SK-N-SH treated with all-trans-retinoic acid at 6 μM for 48 hours (cell line): ENCODE data around the gene PLCD3.

ENCODE experiments used
- ATAC-seq: fragments of 200-7000 bp; cut with Tn5 transposase; 3 replicates; pipeline ENCODE4 v1.9.1; 2020; ENCODE audit warnings: mild to moderate bottlenecking, moderate library complexity
- ARNTL ChIP-seq: fragments of 450-650 bp; formaldehyde crosslinking; IDR thresholded peaks from 2 replicates; pipeline ENCODE4 v1.5.0; 2020; ENCODE audit warnings: low read depth, mild to moderate bottlenecking, moderate library complexity, borderline replicate concordance
- CREB5 ChIP-seq: fragments of 250-450 bp; sonication (Bioruptor Pico); IDR thresholded peaks from 2 replicates; pipeline ENCODE4 v1.5.1; 2020; ENCODE audit warnings: low read depth, mild to moderate bottlenecking, moderate library complexity
- CSRNP3 ChIP-seq: fragments of 250-450 bp; sonication (Bioruptor Pico); IDR thresholded peaks from 2 replicates; pipeline ENCODE4 v1.5.1; 2021; ENCODE audit warnings: mild to moderate bottlenecking, moderate library complexity
- ESRRG ChIP-seq: fragments of 250-450 bp; sonication (Bioruptor Pico); IDR thresholded peaks from 2 replicates; pipeline ENCODE4 v1.6.1; 2021; ENCODE audit warnings: mild to moderate bottlenecking
- GLIS3 ChIP-seq: fragments of 250-450 bp; sonication (Bioruptor Pico); IDR thresholded peaks from 2 replicates; pipeline ENCODE4 v1.5.0; 2020; ENCODE audit warnings: mild to moderate bottlenecking, moderate library complexity
- ISL1 ChIP-seq: fragments of 250-450 bp; sonication (Bioruptor Pico); IDR thresholded peaks from 2 replicates; pipeline ENCODE4 v2.1.2; 2022; ENCODE audit warnings: mild to moderate bottlenecking, moderate library complexity
- PATZ1 ChIP-seq: fragments of 250-450 bp; sonication (Bioruptor Pico); IDR thresholded peaks from 2 replicates; pipeline ENCODE4 v1.8.0; 2020; ENCODE audit warnings: mild to moderate bottlenecking, moderate library complexity, borderline replicate concordance
- POU6F1 ChIP-seq: fragments of 250-450 bp; sonication (Bioruptor Pico); IDR thresholded peaks from 2 replicates; pipeline ENCODE4 v1.8.0; 2021; ENCODE audit warnings: low read depth, mild to moderate bottlenecking, moderate library complexity, borderline replicate concordance
- PPARA ChIP-seq: fragments of 250-450 bp; sonication (Bioruptor Pico); IDR thresholded peaks from 2 replicates; pipeline ENCODE4 v1.5.0; 2020; ENCODE audit warnings: mild to moderate bottlenecking, borderline replicate concordance
- TOX ChIP-seq: fragments of 250-450 bp; sonication (Bioruptor Pico); IDR thresholded peaks from 2 replicates; pipeline ENCODE4 v1.8.0; 2021; ENCODE audit warnings: mild to moderate bottlenecking, moderate library complexity, borderline replicate concordance
- TSHZ2 ChIP-seq: fragments of 250-450 bp; sonication (Bioruptor Pico); IDR thresholded peaks from 2 replicates; pipeline ENCODE4 v1.5.0; 2020; ENCODE audit warnings: mild to moderate bottlenecking, moderate library complexity
- ZC3H10 ChIP-seq: fragments of 250-450 bp; sonication (Bioruptor Pico); IDR thresholded peaks from 2 replicates; pipeline ENCODE4 v1.5.1; 2021; ENCODE audit warnings: mild to moderate bottlenecking, moderate library complexity
- ZFP30 ChIP-seq: fragments of 450-650 bp; formaldehyde crosslinking; IDR thresholded peaks from 2 replicates; pipeline ENCODE4 v1.5.0; 2022; ENCODE audit warnings: mild to moderate bottlenecking, moderate library complexity
- ZNF565 ChIP-seq: fragments of 450-650 bp; formaldehyde crosslinking; conservative IDR thresholded peaks from 2 replicates; pipeline ENCODE4 v1.5.0; 2020; ENCODE audit warnings: low read depth, mild to moderate bottlenecking, moderate library complexity
- ZNF70 ChIP-seq: fragments of 450-650 bp; formaldehyde crosslinking; IDR thresholded peaks from 2 replicates; pipeline ENCODE4 v1.5.0; 2020; ENCODE audit warnings: mild to moderate bottlenecking, moderate library complexity
- ZNF8 ChIP-seq: fragments of 450-650 bp; formaldehyde crosslinking; IDR thresholded peaks from 2 replicates; pipeline ENCODE4 v1.5.0; 2020; ENCODE audit warnings: mild to moderate bottlenecking, moderate library complexity

The PLCD3 gene

GRCh38 chr17:45156242-45156641 lies 23.9 kb upstream of the PLCD3 start:
- no peak for ATAC-seq
- TF ChIP-seq GLIS3 (CRISPR knock-in tag) = no peak

GRCh38 chr17:45155483-45155882 lies 23.2 kb upstream of the PLCD3 start:
- no peak for ATAC-seq

GRCh38 chr17:45155029-45155428 lies 22.7 kb upstream of the PLCD3 start:
- no peak for TF ChIP-seq ZNF8 (CRISPR knock-in tag)
- TF ChIP-seq ZFP30 (CRISPR knock-in tag) = no peak
- TF ChIP-seq TSHZ2 (CRISPR knock-in tag) = no peak
- no peak for TF ChIP-seq ZNF565 (CRISPR knock-in tag)
- no peak for TF ChIP-seq CSRNP3 (CRISPR knock-in tag)
- no peak for TF ChIP-seq TOX (CRISPR knock-in tag)
- no peak for TF ChIP-seq ARNTL (CRISPR knock-in tag)
- no peak for TF ChIP-seq PATZ1
- no peak for TF ChIP-seq ZC3H10 (CRISPR knock-in tag)
- TF ChIP-seq PPARA (CRISPR knock-in tag) = no peak
- no peak for TF ChIP-seq POU6F1 (CRISPR knock-in tag)
- TF ChIP-seq ISL1 (CRISPR knock-in tag) = no peak
- no peak for ATAC-seq

More at GRCh38 chr17:45155483-45155882, 23.2 kb upstream of the PLCD3 start:
- no peak for TF ChIP-seq ZNF8 (CRISPR knock-in tag)
- no peak for TF ChIP-seq GLIS3 (CRISPR knock-in tag)
- no peak for TF ChIP-seq ZNF70 (CRISPR knock-in tag)
- no peak for TF ChIP-seq ISL1 (CRISPR knock-in tag)
- no peak for TF ChIP-seq TSHZ2 (CRISPR knock-in tag)
- no peak for TF ChIP-seq CREB5 (CRISPR knock-in tag)
- no peak for TF ChIP-seq ESRRG (CRISPR knock-in tag)
